Keratinocyte (primary cell): Measurements from ENCODE around the gene ABL1. TPM values are rescaled to one million over a fixed set of nuclear protein-coding genes. Genes with fewer than 3 reads are reported as not detected.

Experiments
- DNase-seq: peaks from one replicate; pipeline ENCODE4 v3.0.0-alpha.2; 2011; ENCODE audit warnings: low read depth, missing footprints, low spot score
- FAIRE-seq: peaks from 2 replicates; lab custom pipeline; 2011; peaks lifted over from hg19 to GRCh38; lab: Jason Lieb, UNC
- H2AFZ ChIP-seq: 2 replicates; pipeline ENCODE4 v1.6.0; 2012; ENCODE audit warnings: low read length, control low read depth, inconsistent platforms; ENCODE audit not compliant: control insufficient read depth
- H3K27ac ChIP-seq: 2 replicates; pipeline ENCODE4 v1.5.1; 2011; ENCODE audit warnings: low read length; ENCODE audit not compliant: control insufficient read depth, insufficient read depth
- H3K27me3 ChIP-seq: 3 replicates; pipeline ENCODE4 v1.6.0; 2011; ENCODE audit warnings: low read length; ENCODE audit not compliant: control insufficient read depth, insufficient read depth; ENCODE audit errors: extremely low read depth
- H3K36me3 ChIP-seq, 2 experiments: 2 replicates in 1 of 2; 3 replicates in 1 of 2; pipeline ENCODE4 v1.5.1; 2011; ENCODE audit warnings: low read length in 2 of 2, mild to moderate bottlenecking in 1 of 2; ENCODE audit not compliant: control insufficient read depth in 2 of 2, insufficient read depth in 2 of 2; ENCODE audit errors: extremely low read depth in 1 of 2
- H3K4me1 ChIP-seq: 3 replicates; pipeline ENCODE4 v1.5.1; 2011; ENCODE audit warnings: low read length; ENCODE audit not compliant: control insufficient read depth, insufficient read depth; ENCODE audit errors: extremely low read depth
- H3K4me2 ChIP-seq: 3 replicates; pipeline ENCODE4 v1.6.0; 2011; ENCODE audit warnings: low read depth, low read length; ENCODE audit not compliant: control insufficient read depth, insufficient read depth; ENCODE audit errors: extremely low read depth
- H3K4me3 ChIP-seq, 3 experiments: fragments of 200-600 bp in 1 of 3; sonication (generic) in 1 of 3; 2 replicates in 2 of 3; 3 replicates in 1 of 3; pipeline ENCODE4 v1.5.1; 2011 to 2016; ENCODE audit warnings: low read length in 3 of 3, mild to moderate bottlenecking in 3 of 3, control low read depth in 2 of 3, inconsistent platforms in 1 of 3, low read depth in 1 of 3, mixed read lengths in 1 of 3, mixed run types in 1 of 3, moderate library complexity in 1 of 3; ENCODE audit not compliant: control insufficient read depth in 2 of 3, insufficient read depth in 2 of 3; ENCODE audit errors: extremely low read depth in 1 of 3
- H3K79me2 ChIP-seq: 2 replicates; pipeline ENCODE4 v1.6.0; 2012; ENCODE audit warnings: low read length; ENCODE audit not compliant: control insufficient read depth, insufficient read depth
- H3K9ac ChIP-seq: 3 replicates; pipeline ENCODE4 v1.6.0; 2011; ENCODE audit warnings: low read length; ENCODE audit not compliant: control insufficient read depth, insufficient read depth; ENCODE audit errors: extremely low read depth
- H3K9me1 ChIP-seq: 3 replicates; pipeline ENCODE4 v1.6.0; 2011; ENCODE audit warnings: low read length; ENCODE audit not compliant: control insufficient read depth, insufficient read depth; ENCODE audit errors: extremely low read depth
- H3K9me3 ChIP-seq: 2 replicates; pipeline ENCODE4 v1.5.1; 2012; ENCODE audit warnings: low read depth, low read length; ENCODE audit not compliant: control insufficient read depth
- H4K20me1 ChIP-seq: 3 replicates; pipeline ENCODE4 v1.6.0; 2011; ENCODE audit warnings: low read length; ENCODE audit not compliant: control insufficient read depth, insufficient read depth; ENCODE audit errors: extremely low read depth
- EZH2 ChIP-seq: IDR thresholded peaks from one replicate; pipeline ENCODE4 v1.6.1; 2012; ENCODE audit warnings: inconsistent platforms, mild to moderate bottlenecking, low read length, moderate library complexity
- dilution Hi-C: fragments of 300-500 bp; cut with MboI; formaldehyde crosslinking; loops from one replicate; pipeline ENCODE4 v1.7.0; 2020; ENCODE audit warnings: low sequenced_read_pairs; ENCODE audit not compliant: extremely low pct_ligation_motif_present
- polyA plus RNA-seq, 5 experiments: library from polyadenylated mRNA; depleted of rRNA in 3 of 5; stranded (reverse) in 3 of 5; stranded (forward) in 1 of 5; unstranded in 1 of 5; fragments of >200 nt; gene quantifications; 1 replicate in 1 of 5; 2 replicates in 3 of 5; 3 replicates in 1 of 5; pipeline versions ENCODE4 v1.2.1 to v1.2.3, GENCODE V29; 2011 to 2012; ENCODE audit warnings: missing spikeins in 2 of 5, low read depth in 1 of 5, low replicate concordance in 1 of 5
- TF ChIP-seq, protein P1 (sequence below), 3 experiments: IDR thresholded peaks in 1 of 3; conservative IDR thresholded peaks in 1 of 3; optimal IDR thresholded peaks in 1 of 3; 2 replicates in 2 of 3; 3 replicates in 1 of 3; pipeline versions ENCODE3 to v1.5.1; 2011; ENCODE audit warnings: low read length in 3 of 3, mild to moderate bottlenecking in 3 of 3, moderate library complexity in 2 of 3, control low read depth in 1 of 3, inconsistent platforms in 1 of 3; ENCODE audit not compliant: insufficient read depth in 2 of 3; ENCODE audit errors: extremely low read depth in 1 of 3

ABL1 gene
- polyA plus RNA-seq, 1 donor (not counting 4 experiments of a cell fraction or from before 2014, with no cell fraction given), result 17.0 TPM

DNA sequence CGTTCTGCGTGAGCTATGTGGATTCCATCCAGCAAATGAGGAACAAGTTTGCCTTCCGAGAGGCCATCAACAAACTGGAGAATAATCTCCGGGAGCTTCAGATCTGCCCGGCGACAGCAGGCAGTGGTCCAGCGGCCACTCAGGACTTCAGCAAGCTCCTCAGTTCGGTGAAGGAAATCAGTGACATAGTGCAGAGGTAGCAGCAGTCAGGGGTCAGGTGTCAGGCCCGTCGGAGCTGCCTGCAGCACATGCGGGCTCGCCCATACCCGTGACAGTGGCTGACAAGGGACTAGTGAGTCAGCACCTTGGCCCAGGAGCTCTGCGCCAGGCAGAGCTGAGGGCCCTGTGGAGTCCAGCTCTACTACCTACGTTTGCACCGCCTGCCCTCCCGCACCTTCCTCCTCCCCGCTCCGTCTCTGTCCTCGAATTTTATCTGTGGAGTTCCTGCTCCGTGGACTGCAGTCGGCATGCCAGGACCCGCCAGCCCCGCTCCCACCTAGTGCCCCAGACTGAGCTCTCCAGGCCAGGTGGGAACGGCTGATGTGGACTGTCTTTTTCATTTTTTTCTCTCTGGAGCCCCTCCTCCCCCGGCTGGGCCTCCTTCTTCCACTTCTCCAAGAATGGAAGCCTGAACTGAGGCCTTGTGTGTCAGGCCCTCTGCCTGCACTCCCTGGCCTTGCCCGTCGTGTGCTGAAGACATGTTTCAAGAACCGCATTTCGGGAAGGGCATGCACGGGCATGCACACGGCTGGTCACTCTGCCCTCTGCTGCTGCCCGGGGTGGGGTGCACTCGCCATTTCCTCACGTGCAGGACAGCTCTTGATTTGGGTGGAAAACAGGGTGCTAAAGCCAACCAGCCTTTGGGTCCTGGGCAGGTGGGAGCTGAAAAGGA, 50.7 kb downstream of the ABL1 start:
- DNase-seq (no peak), FAIRE-seq (no peak)
- TF ChIP-seq, protein P1, sequence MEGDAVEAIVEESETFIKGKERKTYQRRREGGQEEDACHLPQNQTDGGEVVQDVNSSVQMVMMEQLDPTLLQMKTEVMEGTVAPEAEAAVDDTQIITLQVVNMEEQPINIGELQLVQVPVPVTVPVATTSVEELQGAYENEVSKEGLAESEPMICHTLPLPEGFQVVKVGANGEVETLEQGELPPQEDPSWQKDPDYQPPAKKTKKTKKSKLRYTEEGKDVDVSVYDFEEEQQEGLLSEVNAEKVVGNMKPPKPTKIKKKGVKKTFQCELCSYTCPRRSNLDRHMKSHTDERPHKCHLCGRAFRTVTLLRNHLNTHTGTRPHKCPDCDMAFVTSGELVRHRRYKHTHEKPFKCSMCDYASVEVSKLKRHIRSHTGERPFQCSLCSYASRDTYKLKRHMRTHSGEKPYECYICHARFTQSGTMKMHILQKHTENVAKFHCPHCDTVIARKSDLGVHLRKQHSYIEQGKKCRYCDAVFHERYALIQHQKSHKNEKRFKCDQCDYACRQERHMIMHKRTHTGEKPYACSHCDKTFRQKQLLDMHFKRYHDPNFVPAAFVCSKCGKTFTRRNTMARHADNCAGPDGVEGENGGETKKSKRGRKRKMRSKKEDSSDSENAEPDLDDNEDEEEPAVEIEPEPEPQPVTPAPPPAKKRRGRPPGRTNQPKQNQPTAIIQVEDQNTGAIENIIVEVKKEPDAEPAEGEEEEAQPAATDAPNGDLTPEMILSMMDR (optimal IDR thresholded peaks at IDR 0.05 in 1 of 3, IDR thresholded peaks at IDR 0.05 in 1 of 3, conservative IDR thresholded peaks at IDR 0.05 in 1 of 3; ENCODE audit: extremely low read depth in 1 of 3, insufficient read depth in 2 of 3, low read length in 3 of 3), result no peak
- TF ChIP-seq EZH2, result no peak
- Histone ChIP-seq H3K27ac (no peak overlapping the region), H3K27me3 (no peaks in the 10 kb centered on the region), H2AFZ (no peak overlapping the region), H4K20me1 (no peaks in the 10 kb centered on the region), H3K9me3 (no peaks in the 10 kb centered on the region), H3K4me1 (no peaks in the 10 kb centered on the region), H3K79me2 (no peaks in the 10 kb centered on the region), H3K4me3 (no peak overlapping the region), H3K4me2 (no peak overlapping the region), H3K9me1 (no peaks in the 10 kb centered on the region), H3K9ac (no peak overlapping the region), H3K36me3 (peaks cover 32 to 34% of the 10 kb centered on the region in 2 experiments)
- dilution Hi-C loops, result no loop called here

DNA sequence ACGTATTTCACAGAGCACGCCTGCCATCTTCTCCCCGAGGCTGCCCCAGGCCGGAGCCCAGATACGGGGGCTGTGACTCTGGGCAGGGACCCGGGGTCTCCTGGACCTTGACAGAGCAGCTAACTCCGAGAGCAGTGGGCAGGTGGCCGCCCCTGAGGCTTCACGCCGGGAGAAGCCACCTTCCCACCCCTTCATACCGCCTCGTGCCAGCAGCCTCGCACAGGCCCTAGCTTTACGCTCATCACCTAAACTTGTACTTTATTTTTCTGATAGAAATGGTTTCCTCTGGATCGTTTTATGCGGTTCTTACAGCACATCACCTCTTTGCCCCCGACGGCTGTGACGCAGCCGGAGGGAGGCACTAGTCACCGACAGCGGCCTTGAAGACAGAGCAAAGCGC, 51.9 kb downstream of the ABL1 start:
- Histone ChIP-seq H3K9me3 (no peaks in the 10 kb centered on the region), H3K9ac (no peak overlapping the region), H3K9me1 (no peaks in the 10 kb centered on the region), H3K4me2 (no peak overlapping the region), H3K36me3 (peaks cover 26 to 28% of the 10 kb centered on the region in 2 experiments), H2AFZ (no peak overlapping the region), H3K4me3 (no peak overlapping the region), H3K4me1 (no peaks in the 10 kb centered on the region), H3K27me3 (no peaks in the 10 kb centered on the region), H3K79me2 (no peaks in the 10 kb centered on the region), H4K20me1 (no peaks in the 10 kb centered on the region), H3K27ac (no peak overlapping the region)
- dilution Hi-C loops, result no loop called here
- FAIRE-seq (no peak), DNase-seq (no peak)
- TF ChIP-seq, protein P1 (optimal IDR thresholded peaks at IDR 0.05 in 1 of 3, IDR thresholded peaks at IDR 0.05 in 1 of 3, conservative IDR thresholded peaks at IDR 0.05 in 1 of 3; ENCODE audit: extremely low read depth in 1 of 3, insufficient read depth in 2 of 3, low read length in 3 of 3), result no peak
- TF ChIP-seq EZH2, result no peak
